ENCODE measurements around the gene UGT1A8.

- TF ChIP-seq EZH2phosphoT487 (IDR thresholded peaks at IDR 0.05; ENCODE audit: insufficient read depth, low read depth) (no peak), EZH2 (IDR thresholded peaks at IDR 0.05; ENCODE audit: insufficient read depth, poor library complexity, severe bottlenecking) (no peak)
Measured at GRCh38 chr2:233802132-233802815, 184.8 kb downstream of the UGT1A8 start.

Measured in GM23248 (cell line).